GM18867 (cell line): ENCODE measurements around the gene PRR4.

Experiments used
- ATAC-seq: cut with Tn5 transposase; IDR thresholded peaks from one replicate; pipeline ENCODE4 v1.9.1; 2021; ENCODE audit warnings: mild to moderate bottlenecking, moderate library complexity; ENCODE audit not compliant: unreplicated experiment

The PRR4 gene

GRCh38 chr12:10849425-10849878, at the start of gene PRR4:
TSS of gene PRR4 (minus strand) at chr12:10849475. CDS start at chr12:10849437, 38 bp downstream.
- ATAC-seq = no peak

- ATAC-seq = no peak
These were observed 47.6 kb upstream of the PRR4 start for GRCh38 chr12:10896854-10897253.

GRCh38 chr12:10891937-10892336, 42.7 kb upstream of the PRR4 start:
- ATAC-seq = no peak

- ATAC-seq = no peak
These were observed 40.0 kb upstream of the PRR4 start for GRCh38 chr12:10889226-10889625.

GRCh38 chr12:10884086-10884725, 34.9 kb upstream of the PRR4 start, which contains the start of gene PRH1:
TSS of gene PRH1 (minus strand) at chr12:10884255. CDS start at chr12:10884217, 38 bp downstream.
- ATAC-seq = no peak

- ATAC-seq = no peak
These were observed 24.1 kb upstream of the PRR4 start for GRCh38 chr12:10873378-10873777.

GRCh38 chr12:10867381-10867780, 18.1 kb upstream of the PRR4 start:
- ATAC-seq = no peak

- no peak for ATAC-seq
These were observed 14.4 kb upstream of the PRR4 start for GRCh38 chr12:10863512-10864218.

- ATAC-seq = no peak
These were observed 12.1 kb upstream of the PRR4 start for GRCh38 chr12:10861366-10861765.

GRCh38 chr12:10855807-10856206, 6.5 kb upstream of the PRR4 start:
- ATAC-seq = no peak

GRCh38 chr12:10853776-10854175, 4.5 kb upstream of the PRR4 start:
- ATAC-seq = no peak

- ATAC-seq = no peak
These were observed 2.1 kb upstream of the PRR4 start for GRCh38 chr12:10851243-10851858.

- ATAC-seq = no peak
These were observed 1.5 kb downstream of the PRR4 start for GRCh38 chr12:10847744-10848143.

- no peak for ATAC-seq
These were observed 6.4 kb downstream of the PRR4 start for GRCh38 chr12:10842862-10843261.

- ATAC-seq = no peak
These were observed 10.8 kb downstream of the PRR4 start for GRCh38 chr12:10838461-10838860.

- no peak for ATAC-seq
These were observed 19.3 kb downstream of the PRR4 start for GRCh38 chr12:10829994-10830393.

GRCh38 chr12:10826258-10826657, 23.0 kb downstream of the PRR4 start, which contains the start of gene TAS2R10:
TSS of gene TAS2R10 (minus strand) at chr12:10826358. CDS start at chr12:10826269, 89 bp downstream.
- no peak for ATAC-seq

- no peak for ATAC-seq
These were observed 24.3 kb downstream of the PRR4 start for GRCh38 chr12:10824957-10825356.

GRCh38 chr12:10811883-10812536, 37.3 kb downstream of the PRR4 start:
- ATAC-seq = no peak

- ATAC-seq = no peak
These were observed 39.2 kb downstream of the PRR4 start, which contains the start of gene TAS2R9 for GRCh38 chr12:10810068-10810467. TSS of gene TAS2R9 (minus strand) at chr12:10810168. CDS start at chr12:10810075, 93 bp downstream.

GRCh38 chr12:10807186-10807585, 42.1 kb downstream of the PRR4 start, which contains the start of gene TAS2R8:
TSS of gene TAS2R8 (minus strand) at chr12:10807286. CDS start at chr12:10806980, 306 bp downstream.
- ATAC-seq = no peak
